ENCODE measurements around the gene CTNNBL1. TPM values are rescaled to one million over a fixed set of nuclear protein-coding genes. Genes with fewer than 3 reads are reported as not detected.

The CTNNBL1 gene
- total and polyA plus RNA-seq, 2 of the 4 experiments (the other 2 are of a cell fraction) = 29.9 to 34.1 TPM

DNA sequence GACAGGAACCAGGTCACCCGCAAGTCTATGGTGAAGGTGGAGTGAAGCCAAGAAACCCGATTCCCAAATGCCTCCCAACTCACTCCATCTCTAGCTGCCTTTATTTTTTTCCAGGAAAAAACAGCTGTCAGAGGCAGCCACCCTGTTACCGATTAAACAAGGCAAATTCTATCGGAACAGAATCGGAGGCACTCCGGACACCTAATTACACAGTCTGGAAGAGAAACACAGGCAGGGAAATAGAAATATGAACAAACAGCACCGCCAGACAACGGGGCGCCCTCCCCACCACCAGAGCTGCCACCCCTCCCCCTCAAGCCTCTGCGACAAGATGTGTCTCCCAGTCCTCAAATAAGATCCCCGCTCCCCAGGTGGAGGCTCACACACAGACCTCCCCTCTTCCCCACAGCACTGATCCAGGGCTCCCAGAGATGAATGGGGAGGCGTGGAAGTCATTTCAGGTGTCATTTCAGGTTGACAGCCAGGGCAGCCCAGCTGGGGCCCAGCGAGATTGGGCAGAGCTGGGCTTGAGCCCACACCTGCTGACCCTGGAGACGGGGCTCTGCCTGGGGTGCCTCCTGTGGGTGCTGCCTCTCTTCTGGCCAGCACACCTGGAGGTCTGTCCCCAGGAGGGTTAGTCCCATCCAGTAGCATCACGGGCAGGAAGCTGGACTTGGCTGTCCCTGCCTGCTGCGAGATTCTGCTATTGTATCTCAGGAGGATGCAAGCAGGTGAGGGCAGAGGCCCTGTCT lies 189.3 kb downstream of the CTNNBL1 start:
- no peak overlapping the region for H3K4ac ChIP-seq (ENCODE audit: low read depth, low read length)
- peaks cover 34% of the 10 kb centered on the region for H3K27me3 ChIP-seq (ENCODE audit: control insufficient read depth, insufficient read depth, low read length)
- H4K5ac ChIP-seq (ENCODE audit: low read depth, low read length) = no peak overlapping the region
- 62% methylated on average over 5 of the region's 16 CpGs; no CpG with 5 or more reads in 1 of the 2 experiments for WGBS, 2 experiments (ENCODE audit: extremely low coverage in 2 of 2, insufficient read length in 1 of 2)
- no peak overlapping the region for H3K9ac ChIP-seq (ENCODE audit: low read depth, low read length)
- in situ Hi-C loops (cut with MboI; ENCODE audit: low sequenced_read_pairs) (no loop called here), dilution Hi-C loops (cut with HindIII; ENCODE audit: low sequenced_read_pairs, unreplicated experiment) (no loop called here), intact Hi-C loops (cut with micrococcal nuclease) (no loop called here)
- no peak overlapping the region for H2BK120ac ChIP-seq (ENCODE audit: low read depth, low read length)
- DNase-seq (no peak), ATAC-seq (ENCODE audit: low read depth) (no peak)
- no peak overlapping the region for H3K4me3 ChIP-seq (ENCODE audit: insufficient read depth, low read depth, low read length)
- no peak overlapping the region for H3K27ac ChIP-seq (ENCODE audit: insufficient read depth, low read length)
- no peak overlapping the region for H2AK5ac ChIP-seq (ENCODE audit: low read depth, low read length)
- H2BK20ac ChIP-seq (ENCODE audit: low read depth, low read length) = no peak overlapping the region
- H3K9me1 ChIP-seq (ENCODE audit: insufficient read depth, low read length) = no peaks in the 10 kb centered on the region
- no peak overlapping the region for H3K18ac ChIP-seq (ENCODE audit: low read depth, low read length)
- no peak overlapping the region for H3K4me2 ChIP-seq (ENCODE audit: low read depth, low read length)
- H4K20me1 ChIP-seq (ENCODE audit: insufficient read depth, low read length) = no peaks in the 10 kb centered on the region
- no peak overlapping the region for H2AFZ ChIP-seq (replicated peaks; ENCODE audit: low read length, poor library complexity)
- H3K4me1 ChIP-seq (ENCODE audit: control insufficient read depth, insufficient read depth, low read length) = no peaks in the 10 kb centered on the region
- no peak overlapping the region for H4K91ac ChIP-seq (ENCODE audit: insufficient read depth, low read depth, low read length)
- H2AK9ac ChIP-seq (replicated peaks; ENCODE audit: low read depth, low read length, poor library complexity) = no peak overlapping the region
- H3K56ac ChIP-seq (ENCODE audit: extremely low read depth, insufficient read depth, low read length) = no peak overlapping the region
- no peak overlapping the region for H3K14ac ChIP-seq (replicated peaks; ENCODE audit: low read depth, low read length)
- no peak overlapping the region for H4K8ac ChIP-seq (ENCODE audit: low read depth in 2 of 2, low read length in 2 of 2)
- no TSS peak for BruUV-seq (replicated peaks)
- no peak for TF ChIP-seq BHLHE40 (IDR thresholded peaks at IDR 0.05; ENCODE audit: low read depth, low read length)
- no peak for TF ChIP-seq FOS (IDR thresholded peaks at IDR 0.05; ENCODE audit: low read depth, low read length)
- no peak for TF ChIP-seq ELK1 (IDR thresholded peaks at IDR 0.05; ENCODE audit: borderline replicate concordance, low read depth, low read length)
- no peak for TF ChIP-seq MAFK (IDR thresholded peaks at IDR 0.05; ENCODE audit: low read depth, low read length)
- TF ChIP-seq RAD21 (IDR thresholded peaks at IDR 0.05; ENCODE audit: low read length) = no peak
- no peak for TF ChIP-seq USF2 (IDR thresholded peaks at IDR 0.05; ENCODE audit: low read depth, low read length)
- no peak for TF ChIP-seq MXI1 (IDR thresholded peaks at IDR 0.05; ENCODE audit: borderline replicate concordance, low read depth, low read length)
- TF ChIP-seq CTCF (conservative IDR thresholded peaks at IDR 0.05; ENCODE audit: low read depth, low read length) = no peak
- TF ChIP-seq CEBPB (IDR thresholded peaks at IDR 0.05; ENCODE audit: low read depth, low read length) = no peak
- TF ChIP-seq CHD1 (IDR thresholded peaks at IDR 0.05; ENCODE audit: low read depth, low read length) = no peak
- ChIA-PET POLR2A (ENCODE audit: unreplicated experiment) (no interaction called here), CTCF (no interaction called here)
- no peaks in the 10 kb centered on the region for H3K79me1 ChIP-seq (ENCODE audit: low read depth in 1 of 2, low read length in 2 of 2)
- no peak overlapping the region for H2BK5ac ChIP-seq (ENCODE audit: low read depth, low read length, poor library complexity, severe bottlenecking)
- no peaks in the 10 kb centered on the region for H3K36me3 ChIP-seq (ENCODE audit: control insufficient read depth, insufficient read depth, low read length)
- no peak overlapping the region for H2BK15ac ChIP-seq (ENCODE audit: low read depth, low read length)
- H3K9me3 ChIP-seq (ENCODE audit: control insufficient read depth, insufficient read depth, low read length) = no peaks in the 10 kb centered on the region
- no peak overlapping the region for H3K23ac ChIP-seq (ENCODE audit: low read depth, low read length)
